Measurements from ENCODE around the gene MYL4.

DNA sequence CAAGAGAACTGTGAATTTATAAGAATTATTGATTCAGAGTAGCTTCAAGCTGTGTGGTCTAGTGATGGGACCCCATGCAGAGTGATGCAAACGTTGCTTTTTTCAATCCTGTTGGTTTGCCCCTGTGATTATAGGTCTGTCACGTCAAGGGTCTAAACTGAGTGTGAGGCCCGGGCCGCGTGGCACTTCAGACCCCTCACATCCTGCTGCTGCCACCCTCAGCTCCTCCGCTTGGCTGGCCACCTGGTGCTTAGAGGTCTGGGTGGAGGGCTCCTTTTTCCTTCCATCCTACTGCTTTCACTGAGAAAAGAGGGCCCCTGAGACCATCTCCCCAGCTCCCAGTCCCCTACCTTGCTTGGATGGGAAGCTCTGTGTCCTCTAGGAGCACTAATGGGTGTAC lies 12.0 kb downstream of the MYL4 start:
- TF ChIP-seq, protein P1, sequence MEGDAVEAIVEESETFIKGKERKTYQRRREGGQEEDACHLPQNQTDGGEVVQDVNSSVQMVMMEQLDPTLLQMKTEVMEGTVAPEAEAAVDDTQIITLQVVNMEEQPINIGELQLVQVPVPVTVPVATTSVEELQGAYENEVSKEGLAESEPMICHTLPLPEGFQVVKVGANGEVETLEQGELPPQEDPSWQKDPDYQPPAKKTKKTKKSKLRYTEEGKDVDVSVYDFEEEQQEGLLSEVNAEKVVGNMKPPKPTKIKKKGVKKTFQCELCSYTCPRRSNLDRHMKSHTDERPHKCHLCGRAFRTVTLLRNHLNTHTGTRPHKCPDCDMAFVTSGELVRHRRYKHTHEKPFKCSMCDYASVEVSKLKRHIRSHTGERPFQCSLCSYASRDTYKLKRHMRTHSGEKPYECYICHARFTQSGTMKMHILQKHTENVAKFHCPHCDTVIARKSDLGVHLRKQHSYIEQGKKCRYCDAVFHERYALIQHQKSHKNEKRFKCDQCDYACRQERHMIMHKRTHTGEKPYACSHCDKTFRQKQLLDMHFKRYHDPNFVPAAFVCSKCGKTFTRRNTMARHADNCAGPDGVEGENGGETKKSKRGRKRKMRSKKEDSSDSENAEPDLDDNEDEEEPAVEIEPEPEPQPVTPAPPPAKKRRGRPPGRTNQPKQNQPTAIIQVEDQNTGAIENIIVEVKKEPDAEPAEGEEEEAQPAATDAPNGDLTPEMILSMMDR (IDR thresholded peaks at IDR 0.05; ENCODE audit: control extremely low read depth in 1 of 3, insufficient read depth in 1 of 3, low read depth in 1 of 3, low read length in 3 of 3), result no peak
- TF ChIP-seq POLR2A (IDR thresholded peaks at IDR 0.05; ENCODE audit: control extremely low read depth in 1 of 2, low read depth in 2 of 2, low read length in 2 of 2), result no peak
- TF ChIP-seq SP1 (IDR thresholded peaks at IDR 0.05; ENCODE audit: low read depth, low read length), result no peak
- no peak for TF ChIP-seq POLR2AphosphoS5 (IDR thresholded peaks at IDR 0.05; ENCODE audit: low read depth, low read length)
- TF ChIP-seq SP2 (IDR thresholded peaks at IDR 0.05; ENCODE audit: low read length), result no peak
- no peak for TF ChIP-seq EZH2 (IDR thresholded peaks at IDR 0.05; ENCODE audit: low read depth, low read length, severe bottlenecking)
- TF ChIP-seq KDM4A (IDR thresholded peaks at IDR 0.05; ENCODE audit: low read depth, low read length, severe bottlenecking), result no peak
